Pancreas (tissue), 10 donors: ENCODE measurements around the gene PPDPF. TPM values are rescaled to one million over a fixed set of nuclear protein-coding genes. Genes with fewer than 3 reads are reported as not detected.

Experiments
- ATAC-seq, 4 donors: fragments of 200-7000 bp; cut with Tn5 transposase; one replicate each; pipeline versions ENCODE4 v1.8.0 to v1.9.1; 2020; ENCODE audit warnings: mild to moderate bottlenecking in 4 of 4, moderate library complexity in 4 of 4
- DNase-seq, 6 donors: peaks; one replicate each; pipeline ENCODE4 v3.0.0-alpha.2; 2020
- FAIRE-seq: peaks from 2 replicates; lab custom pipeline; 2012; peaks lifted over from hg19 to GRCh38; lab: Jason Lieb, UNC
- H3K27ac ChIP-seq, 4 donors: fragments of 200-600 bp; sonication (generic); 1 replicate in 3 of 4; 2 replicates in 1 of 4; pipeline versions ENCODE4 v1.5.0 to v1.8.0; 2020
- H3K27me3 ChIP-seq, 4 donors: fragments of 200-600 bp; one replicate each; pipeline ENCODE4 v1.8.0; 2021
- H3K36me3 ChIP-seq, 3 donors: fragments of 200-600 bp; sonication (generic) in 1 of 3; one replicate each; pipeline versions ENCODE4 v1.5.0 to v1.8.0; 2020 to 2021
- H3K4me1 ChIP-seq, 3 donors: fragments of 200-600 bp; one replicate each; pipeline ENCODE4 v1.8.0; 2021
- H3K4me3 ChIP-seq, 4 donors: fragments of 200-600 bp; sonication (generic) in 2 of 4; one replicate each; pipeline versions ENCODE4 v1.5.0 to v1.8.0; 2020 to 2021
- H3K9me3 ChIP-seq, 4 donors: fragments of 200-600 bp; one replicate each; pipeline ENCODE4 v1.8.0; 2021
- WGBS, 2 donors: extraction: QIAGEN DNeasy Blood & Tissue Kit; methylation state at CpG; one replicate each; pipeline ENCODE4 v1.1.7; 2013; 5-methylcytosine and 5-hydroxymethylcytosine counted together
- intact Hi-C, 3 donors: fragments of 100-400 bp; cut with DNase I; formaldehyde crosslinking; loops; one replicate each; pipeline versions ENCODE4 v1.11.1 to v1.14.2; 2022
- polyA plus RNA-seq, 2 donors: library from polyadenylated mRNA; stranded (reverse); fragments of 200-250 nt; gene quantifications; one replicate each; pipeline ENCODE4 v1.2.3, GENCODE V29; 2013
- total RNA-seq, 6 donors: library from RNA; stranded (reverse); fragmentation: NEBNext Ultra II Directional in 4 of 6; extraction: Animal tissue kit (Norgen Biotek cat#: 25700) in 4 of 6; gene quantifications; one replicate each; pipeline versions ENCODE4 v1.2.1 to v1.2.4, GENCODE V29; 2021 to 2023
- TF ChIP-seq, protein P1 (sequence below), 4 donors: fragments of 200-600 bp; sonication (generic) in 3 of 4; IDR thresholded peaks; one replicate each; pipeline versions ENCODE4 v1.5.0 to v1.8.0; 2021; ENCODE audit warnings: antibody characterized with exemption in 4 of 4
- donor health status: healthy with polysubstance abuse.
- donor health status: DM: no; HTN: no; CAD: no; lungs with moderate emphysema.
- donor health status: DM: no; HTN: no; CAD: no.
- donor health status: control.
- donor health status: control.
- donor health status: Bipolar disorder and iron deficiency.
- donor health status: DM: yes; HTN: yes; CAD: no.
- donor health status: DM: no; HTN: no; CAD: no.
- donor health status: DM: no; HTN: no; CAD: no.
- donor health status: DM: yes; HTN: yes; CAD: no.

Gene PPDPF
- total and polyA plus RNA-seq, 8 donors: 77.7 to 224 (median 155) TPM

DNA sequence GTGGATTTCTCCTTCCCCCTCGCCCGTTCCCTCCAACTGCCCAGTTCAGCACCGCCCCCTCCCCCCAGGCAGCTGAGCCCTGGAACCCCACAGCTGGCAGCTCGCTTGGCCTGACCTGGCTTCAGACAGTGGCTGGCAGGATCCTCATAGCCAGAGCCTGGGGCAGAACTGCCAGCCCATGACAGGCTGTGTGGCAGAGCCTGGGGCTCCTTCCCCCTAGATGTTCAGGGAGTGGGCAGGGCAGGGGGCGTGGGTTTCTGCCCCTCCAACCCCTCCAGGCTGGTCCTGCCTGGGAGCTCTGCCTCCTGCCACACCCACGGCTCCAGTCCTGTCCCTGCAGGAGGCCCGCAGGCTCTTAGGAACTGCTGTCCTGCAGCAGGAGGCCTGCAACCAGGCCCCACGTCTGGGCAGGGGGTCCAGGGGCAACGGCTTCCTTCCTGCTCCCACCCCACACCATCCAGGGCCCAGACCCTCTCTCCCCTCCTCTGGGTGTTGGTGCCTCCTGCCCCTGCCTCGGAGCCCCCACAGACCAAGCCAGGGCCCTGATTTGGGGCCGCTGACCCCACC, 38.5 kb upstream of the PPDPF start:
- ATAC-seq (no peak), DNase-seq (no peak), FAIRE-seq (no peak)
- Histone ChIP-seq H3K27me3 (no peaks in the 10 kb centered on the region), H3K9me3 (no peaks in the 10 kb centered on the region), H3K4me3 (no peak overlapping the region), H3K4me1 (no peaks in the 10 kb centered on the region), H3K36me3 (no peaks in the 10 kb centered on the region), H3K27ac (no peak overlapping the region)
- TF ChIP-seq, protein P1, sequence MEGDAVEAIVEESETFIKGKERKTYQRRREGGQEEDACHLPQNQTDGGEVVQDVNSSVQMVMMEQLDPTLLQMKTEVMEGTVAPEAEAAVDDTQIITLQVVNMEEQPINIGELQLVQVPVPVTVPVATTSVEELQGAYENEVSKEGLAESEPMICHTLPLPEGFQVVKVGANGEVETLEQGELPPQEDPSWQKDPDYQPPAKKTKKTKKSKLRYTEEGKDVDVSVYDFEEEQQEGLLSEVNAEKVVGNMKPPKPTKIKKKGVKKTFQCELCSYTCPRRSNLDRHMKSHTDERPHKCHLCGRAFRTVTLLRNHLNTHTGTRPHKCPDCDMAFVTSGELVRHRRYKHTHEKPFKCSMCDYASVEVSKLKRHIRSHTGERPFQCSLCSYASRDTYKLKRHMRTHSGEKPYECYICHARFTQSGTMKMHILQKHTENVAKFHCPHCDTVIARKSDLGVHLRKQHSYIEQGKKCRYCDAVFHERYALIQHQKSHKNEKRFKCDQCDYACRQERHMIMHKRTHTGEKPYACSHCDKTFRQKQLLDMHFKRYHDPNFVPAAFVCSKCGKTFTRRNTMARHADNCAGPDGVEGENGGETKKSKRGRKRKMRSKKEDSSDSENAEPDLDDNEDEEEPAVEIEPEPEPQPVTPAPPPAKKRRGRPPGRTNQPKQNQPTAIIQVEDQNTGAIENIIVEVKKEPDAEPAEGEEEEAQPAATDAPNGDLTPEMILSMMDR (IDR thresholded peaks at IDR 0.05): no peak
- intact Hi-C loops: no loop called here
- 41 to 44% methylated on average over 10 to 11 of the region's 11 CpGs for WGBS, 2 donors

DNA sequence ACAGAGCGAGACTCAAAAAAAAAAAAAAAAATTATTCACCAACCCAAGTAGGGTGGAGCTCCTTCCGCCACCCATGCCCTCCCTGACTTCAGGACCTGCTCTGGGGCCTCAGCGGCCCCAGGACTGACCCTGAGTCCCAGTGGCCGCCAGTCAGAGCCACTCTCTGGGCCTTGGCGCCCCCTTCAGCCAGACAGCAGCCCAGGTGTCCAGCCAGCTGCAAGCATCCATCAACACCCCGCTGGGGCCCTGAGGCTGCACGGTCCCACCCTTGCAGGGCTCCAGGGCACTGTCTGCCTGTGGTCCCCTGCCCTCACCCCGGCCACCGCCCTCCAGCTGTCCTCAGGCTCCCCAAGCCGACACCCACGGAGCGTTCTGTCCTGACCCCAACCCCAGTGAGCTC, 36.7 kb upstream of the PPDPF start:
- Histone ChIP-seq H3K36me3 (no peaks in the 10 kb centered on the region), H3K9me3 (no peaks in the 10 kb centered on the region), H3K4me3 (no peak overlapping the region), H3K27ac (no peak overlapping the region), H3K27me3 (no peaks in the 10 kb centered on the region), H3K4me1 (no peaks in the 10 kb centered on the region)
- ATAC-seq (peak in 1 of 4 donors; percentile 19), FAIRE-seq (no peak), DNase-seq (no peak)
- intact Hi-C loops: no loop called here
- 56 to 64% methylated on average over 10 to 12 of the region's 12 CpGs for WGBS, 2 donors
- TF ChIP-seq, protein P1 (IDR thresholded peaks at IDR 0.05): no peak

DNA sequence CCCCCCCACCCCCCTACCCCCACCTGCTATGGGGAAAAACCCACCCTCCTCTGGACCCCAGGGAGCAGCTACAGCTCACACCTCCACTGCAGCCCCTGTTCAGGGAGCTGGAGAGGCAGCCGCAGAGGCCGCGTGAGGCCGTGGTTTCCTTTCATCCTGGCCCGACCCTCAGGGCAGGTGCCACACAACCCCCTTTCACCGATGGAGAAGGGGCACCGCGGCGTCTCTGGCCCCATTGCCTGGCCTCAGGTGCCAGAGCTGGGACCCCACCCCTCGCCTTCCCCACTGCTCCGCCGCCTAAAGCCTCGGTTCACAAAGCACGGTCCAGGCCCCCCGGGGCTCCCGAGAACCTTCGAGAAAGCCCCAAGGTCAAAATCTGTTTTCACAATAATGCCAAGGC, 36.3 kb upstream of the PPDPF start:
- no peaks in the 10 kb centered on the region for H3K4me1 ChIP-seq
- DNase-seq: no peak
- FAIRE-seq: no peak
- TF ChIP-seq, protein P1 (IDR thresholded peaks at IDR 0.05): no peak
- no peak for ATAC-seq
- no peak overlapping the region for H3K4me3 ChIP-seq
- H3K9me3 ChIP-seq: no peaks in the 10 kb centered on the region
- WGBS, 2 donors: 31 to 40% methylated on average over 17 of the region's 17 CpGs
- no peak overlapping the region for H3K27ac ChIP-seq
- H3K36me3 ChIP-seq: no peaks in the 10 kb centered on the region
- H3K27me3 ChIP-seq: no peaks in the 10 kb centered on the region
- intact Hi-C loops: no loop called here

DNA sequence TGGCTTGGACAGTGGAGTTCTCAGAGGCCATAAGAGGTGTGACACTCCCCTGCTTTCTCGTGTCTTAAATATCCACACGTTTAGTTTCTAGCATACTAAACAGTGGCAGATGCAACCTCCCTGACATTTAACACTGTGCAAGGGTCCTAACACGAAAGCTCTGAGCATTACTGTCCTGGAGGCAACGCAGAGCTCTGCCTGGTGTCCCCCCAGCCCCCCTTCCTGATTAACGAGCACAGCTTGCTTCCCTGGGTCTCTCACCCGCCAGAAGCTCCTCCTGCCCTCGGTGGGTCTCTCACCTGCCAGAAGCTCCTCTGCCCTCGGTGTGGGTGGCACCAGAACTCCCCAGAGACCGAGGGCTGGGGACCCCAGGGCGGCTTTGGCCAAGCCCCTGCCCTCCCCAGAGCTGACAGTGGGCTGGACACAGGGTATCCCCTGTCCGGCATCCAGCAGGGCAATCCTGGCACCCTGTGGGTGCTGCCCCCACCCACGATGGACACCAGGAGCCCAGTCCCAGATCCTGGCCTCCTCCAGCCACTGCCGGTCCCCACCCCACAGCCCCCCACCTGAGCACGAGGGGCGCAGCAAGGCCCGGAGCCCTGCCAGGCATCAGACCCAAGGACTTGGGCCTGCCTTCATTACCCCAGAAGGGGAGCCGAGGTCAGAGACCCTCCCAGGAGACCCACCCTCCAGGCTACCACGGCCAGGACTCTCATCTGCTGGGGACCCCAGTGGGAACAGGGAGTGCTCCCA, 35.7 kb upstream of the PPDPF start:
- TF ChIP-seq, protein P1 (IDR thresholded peaks at IDR 0.05): no peak
- H3K4me1 ChIP-seq: no peaks in the 10 kb centered on the region
- H3K27ac ChIP-seq: no peak overlapping the region
- no peak for ATAC-seq
- WGBS, 2 donors: 45 to 61% methylated on average over 18 of the region's 18 CpGs
- H3K36me3 ChIP-seq: no peaks in the 10 kb centered on the region
- no peak for DNase-seq
- intact Hi-C loops: no loop called here
- no peaks in the 10 kb centered on the region for H3K27me3 ChIP-seq
- no peak overlapping the region for H3K4me3 ChIP-seq
- FAIRE-seq: no peak
- no peaks in the 10 kb centered on the region for H3K9me3 ChIP-seq

DNA sequence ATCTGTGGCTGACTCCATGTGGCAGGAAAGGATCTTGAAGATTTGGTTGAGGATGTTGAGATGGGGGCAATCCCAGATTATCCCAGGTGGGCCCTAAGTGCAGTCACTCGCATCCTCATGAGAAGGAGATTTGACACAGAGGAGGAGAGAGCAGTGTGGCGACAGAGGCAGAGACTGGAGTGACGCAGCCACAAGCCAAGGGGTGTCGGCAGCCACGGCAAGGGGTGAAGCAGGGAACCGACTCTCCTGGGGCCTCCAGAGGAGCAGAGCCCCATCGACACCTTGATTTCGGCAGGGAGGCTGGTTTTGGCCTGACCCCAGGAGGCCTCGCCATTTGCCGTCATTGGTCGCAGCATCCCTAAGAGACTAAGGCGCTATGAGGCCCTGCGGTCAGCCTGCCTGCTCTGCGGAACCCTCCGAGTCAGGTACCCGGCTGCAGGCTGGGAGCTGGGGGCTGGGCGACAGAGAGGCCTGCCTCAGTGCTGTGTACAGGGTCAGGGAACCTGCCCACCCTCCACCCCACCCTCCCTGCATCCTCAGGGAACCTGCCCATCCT, 34.2 kb upstream of the PPDPF start:
- H3K4me1 ChIP-seq: no peaks in the 10 kb centered on the region
- 87 to 90% methylated on average over 16 to 17 of the region's 17 CpGs for WGBS, 2 donors
- intact Hi-C loops: no loop called here
- H3K27ac ChIP-seq: no peak overlapping the region
- DNase-seq (peak in 1 of 6 donors; percentile 50), FAIRE-seq (no peak), ATAC-seq (no peak)
- no peaks in the 10 kb centered on the region for H3K27me3 ChIP-seq
- H3K9me3 ChIP-seq: no peaks in the 10 kb centered on the region
- no peak overlapping the region for H3K4me3 ChIP-seq
- no peaks in the 10 kb centered on the region for H3K36me3 ChIP-seq
- TF ChIP-seq, protein P1 (IDR thresholded peaks at IDR 0.05): no peak
